K562 (cell line): Measurements from ENCODE around the gene PXDC1. TPM values are rescaled to one million over a fixed set of nuclear protein-coding genes. Genes with fewer than 3 reads are reported as not detected.

Experiments used
- CXXC5 ChIP-seq: fragments of 250-450 bp; sonication (Bioruptor Pico); IDR thresholded peaks from 2 replicates; pipeline ENCODE4 v1.8.0; 2022; ENCODE audit warnings: inconsistent platforms, mild to moderate bottlenecking, moderate library complexity
- ELF1 ChIP-seq: fragments of 200-800 bp; sonication (Bioruptor generic); IDR thresholded peaks from 2 replicates; pipeline ENCODE4 v1.6.1; 2016; ENCODE audit warnings: missing genetic modification characterization, missing compliant biosample characterization
- ETV5 ChIP-seq: sonication (generic); formaldehyde crosslinking; IDR thresholded peaks from 2 replicates; pipeline ENCODE4 v1.4.0; 2020; ENCODE audit warnings: low read depth, mild to moderate bottlenecking, missing genetic modification reagents
- JUND ChIP-seq, 2 experiments: IDR thresholded peaks; 2 replicates in 1 of 2; 3 replicates in 1 of 2; pipeline ENCODE4 v1.6.1; 2011; ENCODE audit warnings: borderline replicate concordance in 2 of 2, low read depth in 2 of 2, low read length in 2 of 2, improper control_type of control experiment in 1 of 2, missing biosample characterization in 1 of 2, missing genetic modification characterization in 1 of 2, missing genetic modification reagents in 1 of 2
- TSHZ1 ChIP-seq: fragments of 250-450 bp; sonication (Bioruptor Pico); IDR thresholded peaks from 2 replicates; pipeline ENCODE4 v1.4.0; 2020; ENCODE audit warnings: mild to moderate bottlenecking, moderate library complexity
- ZFP36 ChIP-seq: fragments of 150-350 bp; IDR thresholded peaks from 2 replicates; pipeline ENCODE4 v1.6.1; 2018; ENCODE audit warnings: low read length, low read depth; ENCODE audit not compliant: partially characterized antibody
- polyA plus RNA-seq, 8 experiments: library from polyadenylated mRNA; depleted of rRNA in 4 of 8; stranded (reverse) in 5 of 8; unstranded in 3 of 8; fragments of >200 nt; fragmentation: Nextera tagmentation in 2 of 8; fragmentation: Illumina TruSeq in 1 of 8; extraction: Ambion mirVana in 2 of 8; extraction: Trizol in 1 of 8; gene quantifications; 2 replicates each; pipeline versions ENCODE4 v1.2.1 to v1.2.3, GENCODE V29; 2011 to 2014; ENCODE audit warnings: inconsistent platforms in 1 of 8, missing spikeins in 1 of 8
- total RNA-seq, 7 experiments: library from RNA; depleted of rRNA in 6 of 7; stranded (reverse); fragments of >200 nt in 6 of 7; fragmentation: Illumina TruSeq in 2 of 7; extraction: Trizol in 2 of 7; gene quantifications; 2 replicates each; pipeline versions ENCODE4 v1.2.1 to v1.2.3, GENCODE V29; 2011 to 2021; ENCODE audit warnings: low replicate concordance in 1 of 7
- TF ChIP-seq, protein P1 (sequence below), 2 experiments: fragments of 450-650 bp in 1 of 2; sonication (generic) in 1 of 2; formaldehyde crosslinking in 1 of 2; IDR thresholded peaks; 2 replicates each; pipeline versions ENCODE4 v1.7.1 to v1.9.0; 2016 to 2022; ENCODE audit warnings: inconsistent platforms in 1 of 2, mild to moderate bottlenecking in 1 of 2, missing genetic modification reagents in 1 of 2
- TF ChIP-seq, protein P2 (sequence below): fragments of 450-650 bp; formaldehyde crosslinking; IDR thresholded peaks from 2 replicates; pipeline ENCODE4 v1.4.0; 2020; ENCODE audit warnings: mild to moderate bottlenecking, moderate library complexity

The PXDC1 gene
- total and polyA plus RNA-seq, 9 of the 15 experiments (the other 6 are each of a cell fraction or from before 2014, with no cell fraction given), result 0.09 to 0.33 (median 0.16) TPM; not detected in 5

- peak; percentile 47; the same call in 1 of the 2 replicates for TF ChIP-seq ETV5 (CRISPR knock-in tag)
- TF ChIP-seq TSHZ1 (CRISPR knock-in tag), result 0 out of 2 replicates have a peak, but pooled peaks have one; percentile 7
- TF ChIP-seq, protein P1, sequence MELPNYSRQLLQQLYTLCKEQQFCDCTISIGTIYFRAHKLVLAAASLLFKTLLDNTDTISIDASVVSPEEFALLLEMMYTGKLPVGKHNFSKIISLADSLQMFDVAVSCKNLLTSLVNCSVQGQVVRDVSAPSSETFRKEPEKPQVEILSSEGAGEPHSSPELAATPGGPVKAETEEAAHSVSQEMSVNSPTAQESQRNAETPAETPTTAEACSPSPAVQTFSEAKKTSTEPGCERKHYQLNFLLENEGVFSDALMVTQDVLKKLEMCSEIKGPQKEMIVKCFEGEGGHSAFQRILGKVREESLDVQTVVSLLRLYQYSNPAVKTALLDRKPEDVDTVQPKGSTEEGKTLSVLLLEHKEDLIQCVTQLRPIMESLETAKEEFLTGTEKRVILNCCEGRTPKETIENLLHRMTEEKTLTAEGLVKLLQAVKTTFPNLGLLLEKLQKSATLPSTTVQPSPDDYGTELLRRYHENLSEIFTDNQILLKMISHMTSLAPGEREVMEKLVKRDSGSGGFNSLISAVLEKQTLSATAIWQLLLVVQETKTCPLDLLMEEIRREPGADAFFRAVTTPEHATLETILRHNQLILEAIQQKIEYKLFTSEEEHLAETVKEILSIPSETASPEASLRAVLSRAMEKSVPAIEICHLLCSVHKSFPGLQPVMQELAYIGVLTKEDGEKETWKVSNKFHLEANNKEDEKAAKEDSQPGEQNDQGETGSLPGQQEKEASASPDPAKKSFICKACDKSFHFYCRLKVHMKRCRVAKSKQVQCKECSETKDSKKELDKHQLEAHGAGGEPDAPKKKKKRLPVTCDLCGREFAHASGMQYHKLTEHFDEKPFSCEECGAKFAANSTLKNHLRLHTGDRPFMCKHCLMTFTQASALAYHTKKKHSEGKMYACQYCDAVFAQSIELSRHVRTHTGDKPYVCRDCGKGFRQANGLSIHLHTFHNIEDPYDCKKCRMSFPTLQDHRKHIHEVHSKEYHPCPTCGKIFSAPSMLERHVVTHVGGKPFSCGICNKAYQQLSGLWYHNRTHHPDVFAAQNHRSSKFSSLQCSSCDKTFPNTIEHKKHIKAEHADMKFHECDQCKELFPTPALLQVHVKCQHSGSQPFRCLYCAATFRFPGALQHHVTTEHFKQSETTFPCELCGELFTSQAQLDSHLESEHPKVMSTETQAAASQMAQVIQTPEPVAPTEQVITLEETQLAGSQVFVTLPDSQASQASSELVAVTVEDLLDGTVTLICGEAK (IDR thresholded peaks at IDR 0.05), result peak; percentile 64
- TF ChIP-seq, protein P1 (CRISPR knock-in tag; IDR thresholded peaks at IDR 0.05), result no peak
- TF ChIP-seq JUND (IDR thresholded peaks at IDR 0.05; ENCODE audit: borderline replicate concordance, low read depth, low read length), result peak; percentile 26; the same call in 1 of the 2 replicates
- no peak; the same call in 2 of the 3 replicates for TF ChIP-seq JUND (tag; IDR thresholded peaks at IDR 0.05; ENCODE audit: borderline replicate concordance, low read depth, low read length)
- peak; percentile 36 for TF ChIP-seq ZFP36
- peak; percentile 64 for TF ChIP-seq CXXC5 (CRISPR knock-in tag)
- TF ChIP-seq, protein P2, sequence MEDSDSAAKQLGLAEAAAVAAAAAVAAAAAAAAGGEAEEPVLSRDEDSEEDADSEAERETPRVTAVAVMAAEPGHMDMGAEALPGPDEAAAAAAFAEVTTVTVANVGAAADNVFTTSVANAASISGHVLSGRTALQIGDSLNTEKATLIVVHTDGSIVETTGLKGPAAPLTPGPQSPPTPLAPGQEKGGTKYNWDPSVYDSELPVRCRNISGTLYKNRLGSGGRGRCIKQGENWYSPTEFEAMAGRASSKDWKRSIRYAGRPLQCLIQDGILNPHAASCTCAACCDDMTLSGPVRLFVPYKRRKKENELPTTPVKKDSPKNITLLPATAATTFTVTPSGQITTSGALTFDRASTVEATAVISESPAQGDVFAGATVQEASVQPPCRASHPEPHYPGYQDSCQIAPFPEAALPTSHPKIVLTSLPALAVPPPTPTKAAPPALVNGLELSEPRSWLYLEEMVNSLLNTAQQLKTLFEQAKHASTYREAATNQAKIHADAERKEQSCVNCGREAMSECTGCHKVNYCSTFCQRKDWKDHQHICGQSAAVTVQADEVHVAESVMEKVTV, result peak; percentile 91
- peak; percentile 50; the same call in 1 of the 2 replicates for TF ChIP-seq ELF1 (tag)
Observed at GRCh38 chr6:3742426-3743344, 8.8 kb downstream of the PXDC1 start (continued).
